BJ (cell line): ENCODE data around the gene TOM1L1. TPM values are rescaled to one million over a fixed set of nuclear protein-coding genes. Genes with fewer than 3 reads are reported as not detected.

ENCODE experiments used
- CTCF ChIA-PET: fragments of 350-600 bp; formaldehyde crosslinking; extraction: SDS; loops from one replicate; lab custom pipeline; 2021; ENCODE audit warnings: antibody characterized with exemption, inconsistent platforms; lab: Yijun Ruan, JAX
- POLR2A ChIA-PET: fragments of 300-600 bp; sonication (Branson Sonifier 250); formaldehyde crosslinking; extraction: SDS; loops from one replicate; lab custom pipeline; 2021; ENCODE audit warnings: antibody characterized with exemption; lab: Charles Lee
- DNase-seq: peaks from one replicate; pipeline ENCODE4 v3.0.0-alpha.2; 2011; ENCODE audit warnings: low read depth
- H3K27me3 ChIP-seq: 2 replicates; pipeline ENCODE4 v1.6.0; 2011; ENCODE audit warnings: low read length; ENCODE audit not compliant: control insufficient read depth, insufficient read depth
- H3K36me3 ChIP-seq: 2 replicates; pipeline ENCODE4 v1.5.1; 2011; ENCODE audit warnings: low read length; ENCODE audit not compliant: control insufficient read depth, insufficient read depth
- H3K4me3 ChIP-seq: 2 replicates; pipeline ENCODE4 v1.5.1; 2011; ENCODE audit warnings: low read depth, mild to moderate bottlenecking, control low read depth, low read length
- CTCF ChIP-seq: IDR thresholded peaks from 2 replicates; pipeline ENCODE4 v1.5.1; 2011; ENCODE audit warnings: low read depth, mild to moderate bottlenecking, control low read depth, inconsistent platforms, low read length, moderate library complexity; ENCODE audit not compliant: insufficient read depth
- polyA plus RNA-seq: library from polyadenylated mRNA; depleted of rRNA; stranded (reverse); fragments of >200 nt; gene quantifications from 2 replicates; pipeline ENCODE4 v1.2.3, GENCODE V29; 2011

TOM1L1 gene
- polyA plus RNA-seq, 1 experiment: 31.2 TPM

GRCh38 chr17:54968262-54968987, 67.8 kb downstream of the TOM1L1 start, which contains the start of the genes COX11 and STXBP4:
Gene COX11, minus strand, starts transcription at chr17:54968654. Its CDS starts 8 bp downstream, at chr17:54968646.
Gene STXBP4, plus strand, starts transcription at chr17:54968765. Its CDS starts 17,455 bp downstream, at chr17:54986220.
- POLR2A ChIA-PET: interaction anchor here (0.6 kb wide), 1 partner anchor 9 kb away, joined by 9 read pairs; no protein-coding TSS in a partner anchor
- Histone ChIP-seq H3K36me3 (no peaks in the 10 kb centered on the region), H3K4me3 (peak within 1 kb of the TSS; percentile 92), H3K27me3 (no peaks in the 10 kb centered on the region)
- CTCF ChIA-PET: interaction anchor here (0.6 to 1.2 kb wide), 3 partner anchors 10 to 211 kb away, joined by 3 to 4 read pairs (median 3); no protein-coding TSS in a partner anchor
- peak; percentile 83 for DNase-seq
- no peak; the same call in 1 of the 2 replicates for TF ChIP-seq CTCF

- ChIA-PET CTCF (interaction anchor here (0.7 to 1.2 kb wide), 2 partner anchors 10 to 24 kb away, joined by 3 read pairs; no protein-coding TSS in a partner anchor), POLR2A (no interaction called here)
- Histone ChIP-seq H3K27me3 (no peaks in the 10 kb centered on the region), H3K4me3 (peak overlapping the region; percentile 92), H3K36me3 (no peaks in the 10 kb centered on the region)
- TF ChIP-seq CTCF: no peak
- DNase-seq: no peak
These were observed 68.3 kb downstream of the TOM1L1 start for GRCh38 chr17:54968988-54969332.

- Histone ChIP-seq H3K36me3 (no peaks in the 10 kb centered on the region), H3K27me3 (no peaks in the 10 kb centered on the region), H3K4me3 (no peak overlapping the region; the same call in 1 of the 2 replicates)
- DNase-seq: no peak
- ChIA-PET CTCF (interaction anchor here (0.6 to 1.2 kb wide), 2 partner anchors 9 to 10 kb away, joined by 3 read pairs; no protein-coding TSS in a partner anchor), POLR2A (no interaction called here)
- TF ChIP-seq CTCF: no peak
These were observed 69.3 kb downstream of the TOM1L1 start for GRCh38 chr17:54969658-54970572.

GRCh38 chr17:54971147-54971546, 70.5 kb downstream of the TOM1L1 start:
- ChIA-PET CTCF (no interaction called here), POLR2A (no interaction called here)

More at GRCh38 chr17:54971147-54971546, 70.5 kb downstream of the TOM1L1 start:
- no peaks in the 10 kb centered on the region for H3K27me3 ChIP-seq
- H3K4me3 ChIP-seq: no peak overlapping the region
- no peak for TF ChIP-seq CTCF
- no peak for DNase-seq
- no peaks in the 10 kb centered on the region for H3K36me3 ChIP-seq
